Stimulated activated CD4-positive, alpha-beta T cell treated with anti-CD3 and anti-CD28 coated beads, Interleukin-1b, Interleukin-23, amount 100 ng/mL, for 4 hours (primary cell): ENCODE measurements around the gene NEDD4L.

Source experiments
- DNase-seq, 2 donors: peaks; one replicate each; pipeline ENCODE4 v3.0.0-alpha.2; 2020; ENCODE audit warnings: low read depth in 2 of 2

NEDD4L gene

GRCh38 chr18:58095222-58095621 lies 51.2 kb downstream of the NEDD4L start:
- no peak for DNase-seq

- no peak for DNase-seq
Measured at GRCh38 chr18:58095655-58096054, 51.6 kb downstream of the NEDD4L start.

- no peak for DNase-seq
Measured at GRCh38 chr18:58096658-58097057, 52.6 kb downstream of the NEDD4L start.

GRCh38 chr18:58097121-58097906 lies 53.3 kb downstream of the NEDD4L start:
- DNase-seq, result no peak

- DNase-seq, result no peak
Measured at GRCh38 chr18:58097907-58098166, 53.8 kb downstream of the NEDD4L start.

GRCh38 chr18:58098706-58099105 lies 54.7 kb downstream of the NEDD4L start:
- DNase-seq, result no peak

DNA sequence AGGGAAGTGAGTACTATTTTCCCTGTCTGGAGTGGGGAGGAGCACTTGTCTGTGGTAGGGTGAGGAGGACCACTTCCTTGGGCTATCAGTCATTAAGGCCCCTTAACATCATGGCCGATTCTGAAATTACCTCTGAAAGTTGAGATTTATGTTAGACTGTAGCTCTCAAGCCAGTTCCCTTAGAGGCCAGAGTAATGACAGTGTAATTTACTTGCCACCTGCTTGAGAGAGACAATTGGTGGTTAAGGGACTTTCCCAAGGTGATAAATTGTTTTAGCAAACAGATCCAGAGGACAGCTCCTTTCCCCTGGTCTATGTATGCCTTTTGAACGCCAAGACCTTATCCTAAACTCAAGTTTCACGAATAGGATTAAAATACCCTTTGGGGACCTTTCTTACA lies 56.1 kb downstream of the NEDD4L start:
- DNase-seq, result no peak

- no peak for DNase-seq
Measured at GRCh38 chr18:58101291-58101794, 57.3 kb downstream of the NEDD4L start.

- no peak for DNase-seq
Measured at GRCh38 chr18:58102018-58102417, 58.0 kb downstream of the NEDD4L start.

DNA sequence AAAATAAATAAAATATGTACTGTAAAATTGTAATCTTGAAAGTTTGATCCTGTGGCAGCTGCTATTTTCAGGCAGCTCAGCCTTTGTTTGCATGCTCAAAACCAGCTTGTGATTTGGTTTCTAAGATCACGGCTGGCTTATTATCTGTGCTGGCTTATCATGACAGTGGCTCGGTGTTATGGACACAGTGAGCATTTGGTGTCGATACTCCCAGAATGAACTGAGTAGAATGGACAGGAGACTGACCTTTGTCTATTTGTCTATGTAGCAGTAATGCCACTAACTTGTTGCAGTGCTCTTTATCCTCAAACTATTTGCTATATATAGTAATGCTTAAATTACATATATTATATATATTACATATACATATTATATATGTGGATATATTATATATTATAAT lies 58.8 kb downstream of the NEDD4L start:
- no peak for DNase-seq

DNA sequence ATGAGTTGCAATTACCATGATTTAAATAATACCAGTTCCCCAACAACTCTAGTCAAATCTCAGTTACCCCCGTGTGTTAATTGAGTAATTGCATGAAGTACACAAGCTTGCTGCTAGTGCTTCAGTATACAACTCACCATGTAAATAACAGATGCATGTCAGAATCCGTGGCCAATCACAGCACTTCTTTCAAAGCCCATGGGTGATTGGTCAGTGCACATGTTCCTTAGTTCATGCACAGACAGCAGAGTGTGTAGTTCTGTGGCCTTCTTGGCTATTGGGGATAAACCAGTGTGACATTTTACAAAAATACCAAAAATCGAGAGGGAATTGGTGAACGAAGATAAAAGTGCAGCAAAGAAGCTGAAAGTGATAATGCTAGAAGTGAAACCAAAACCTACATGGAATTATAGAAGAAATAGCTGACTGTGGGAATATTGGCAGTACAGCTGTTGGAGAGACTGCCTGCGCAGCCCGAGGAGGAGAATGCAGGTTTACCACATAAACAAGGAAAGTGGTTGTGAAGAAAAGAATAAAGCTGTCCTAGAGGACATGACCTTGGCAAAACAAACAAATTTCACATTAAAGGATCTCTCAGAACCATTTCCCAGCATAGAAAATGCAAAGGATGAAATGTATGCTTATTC lies 59.4 kb downstream of the NEDD4L start:
- DNase-seq, result no peak

DNA sequence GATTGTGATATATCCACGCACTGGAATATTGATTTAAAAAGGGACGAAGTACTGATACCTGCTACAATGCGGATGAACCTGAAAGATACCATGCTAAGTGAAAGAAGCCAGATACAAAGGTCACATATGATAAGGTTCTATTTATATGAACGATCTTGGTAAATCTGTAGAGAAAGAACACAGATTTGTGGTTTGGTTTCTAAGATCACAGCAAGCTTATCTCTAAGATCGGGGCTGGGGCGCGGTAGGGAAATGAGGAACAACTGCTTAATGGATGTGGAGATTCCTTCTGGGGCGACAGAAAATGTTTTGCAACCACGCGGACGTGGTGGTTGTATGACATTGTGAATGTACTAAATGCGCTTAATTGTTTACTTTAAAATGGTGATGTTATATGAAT lies 60.1 kb downstream of the NEDD4L start:
- no peak for DNase-seq

DNA sequence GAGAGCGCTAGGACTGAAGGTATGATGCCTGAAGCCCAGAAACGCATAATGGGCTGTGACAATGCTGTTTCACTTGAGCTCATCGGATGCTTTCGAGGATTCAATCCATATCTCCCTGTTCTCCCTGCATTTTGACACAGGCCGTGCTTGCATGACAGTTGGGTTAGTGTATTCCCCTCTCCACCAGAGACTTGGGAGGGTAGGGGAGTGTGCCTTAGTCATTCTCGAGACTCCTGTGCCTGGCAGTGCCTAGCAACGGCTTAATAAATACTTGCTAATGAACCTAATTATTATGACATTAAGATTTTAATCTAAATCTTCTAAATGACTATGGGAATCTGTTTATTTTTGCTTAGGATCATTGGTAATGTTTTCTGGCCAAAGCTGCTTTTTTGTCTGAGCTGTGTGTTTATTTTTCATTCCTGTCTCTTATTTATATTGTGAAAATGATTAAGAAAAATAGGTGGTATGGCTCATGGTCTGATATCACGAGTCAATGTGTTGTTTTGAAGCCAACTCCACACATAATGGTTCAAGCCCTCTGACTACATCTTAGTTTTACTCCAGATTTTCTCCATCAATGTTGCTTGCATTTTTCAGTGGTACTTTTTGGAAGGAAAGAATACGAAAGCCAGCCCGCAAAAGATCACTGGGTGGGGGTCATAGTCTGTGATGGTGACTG lies 61.3 kb downstream of the NEDD4L start:
- DNase-seq, result no peak

DNA sequence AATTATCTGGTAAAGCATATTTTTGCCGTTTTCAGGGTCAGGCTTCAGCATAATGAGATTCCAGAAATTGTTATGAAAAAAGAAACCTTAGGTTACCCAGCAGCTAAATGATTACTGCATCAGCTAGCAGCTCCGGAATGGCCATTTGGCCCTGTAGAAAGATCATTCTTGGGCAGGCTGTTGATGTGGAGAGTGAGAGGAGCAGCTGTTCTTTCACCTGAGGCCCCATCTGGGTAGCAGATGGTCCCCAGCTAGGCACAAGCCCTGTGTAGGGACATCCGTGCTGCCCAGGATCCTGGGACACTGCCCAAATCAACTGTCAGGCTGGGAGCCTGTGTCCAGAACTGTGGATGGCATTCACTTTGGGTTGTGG lies 61.8 kb downstream of the NEDD4L start:
- no peak for DNase-seq

DNA sequence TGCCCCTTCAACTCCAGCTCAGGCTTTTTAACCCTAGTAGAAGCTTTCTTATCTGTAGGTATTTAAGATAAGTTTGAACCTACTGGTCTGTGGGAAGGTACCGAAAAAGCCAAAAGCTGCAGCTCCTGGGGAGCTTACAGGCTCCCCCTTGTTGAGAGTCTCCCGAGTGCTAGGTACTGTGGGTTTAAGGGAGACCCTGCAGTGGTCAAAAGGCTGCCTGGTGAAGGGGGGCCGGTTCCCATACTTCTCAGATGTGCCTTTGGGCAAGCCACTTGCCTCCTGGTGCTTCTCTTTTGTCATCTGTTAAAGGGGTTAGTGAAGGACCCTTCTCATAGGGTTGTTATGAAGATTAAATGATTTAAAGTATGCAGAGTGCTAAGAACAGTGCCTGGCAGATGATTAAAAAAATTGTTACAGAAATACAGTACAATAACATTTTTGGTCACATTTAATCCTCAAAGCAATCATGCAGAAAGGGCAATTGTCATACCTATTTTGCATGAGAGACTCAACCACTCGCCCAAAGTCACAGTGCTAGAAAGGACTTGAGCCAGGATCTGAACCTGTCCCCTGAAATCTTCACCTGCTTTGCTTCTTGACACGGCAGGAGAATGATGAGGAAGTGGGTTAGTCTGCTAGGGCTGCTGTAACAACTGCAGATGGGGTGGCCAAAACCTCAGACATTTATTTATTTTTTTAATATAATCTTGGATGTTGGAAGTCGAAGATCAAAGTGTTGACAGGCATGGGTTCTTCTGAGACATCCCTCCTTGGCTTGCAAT lies 62.5 kb downstream of the NEDD4L start:
- no peak for DNase-seq

DNA sequence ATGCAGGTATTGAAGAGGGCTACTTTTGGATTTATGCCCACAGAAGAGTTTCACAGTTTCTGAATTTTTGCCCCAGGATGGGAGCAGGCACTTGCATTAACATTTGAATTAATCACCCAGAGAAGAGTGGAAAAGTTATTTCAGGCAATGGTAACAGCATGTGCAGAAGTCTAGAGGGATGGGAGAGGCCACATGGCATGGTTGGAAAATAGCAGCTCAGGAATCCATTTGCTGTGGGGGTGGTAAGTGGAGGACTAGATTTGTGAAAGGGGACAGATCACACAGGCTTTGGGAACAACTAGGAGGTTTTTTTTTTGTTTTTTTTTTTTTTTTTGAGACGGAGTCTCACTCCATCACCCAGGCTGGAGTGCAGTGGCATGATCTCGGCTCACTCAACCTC lies 65.2 kb downstream of the NEDD4L start:
- DNase-seq, result no peak

GRCh38 chr18:58110398-58110797 lies 66.4 kb downstream of the NEDD4L start:
- no peak for DNase-seq

- no peak for DNase-seq
Measured at GRCh38 chr18:58112174-58112573, 68.1 kb downstream of the NEDD4L start.

- no peak for DNase-seq
Measured at GRCh38 chr18:58113337-58113736, 69.3 kb downstream of the NEDD4L start.

- DNase-seq, result no peak
Measured at GRCh38 chr18:58114766-58115165, 70.7 kb downstream of the NEDD4L start.

DNA sequence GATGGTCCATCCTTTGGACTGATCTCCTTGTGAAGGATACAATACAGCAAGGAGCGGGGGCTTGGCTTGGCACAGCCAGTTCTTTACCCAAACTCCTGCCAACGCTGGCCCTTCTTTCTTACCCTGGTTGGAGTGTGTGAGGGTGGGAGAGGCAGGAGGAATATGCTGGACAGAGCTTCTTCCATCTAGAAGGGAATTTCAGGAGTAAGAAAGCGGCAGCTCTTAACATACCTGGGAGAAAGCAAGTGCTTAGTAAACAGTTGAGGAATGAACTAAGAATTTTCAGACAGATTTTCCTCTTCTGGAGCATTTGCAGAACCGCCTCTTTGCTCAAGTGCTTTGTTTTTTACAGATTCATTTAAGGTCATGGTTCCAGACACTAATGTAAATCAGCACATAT lies 72.8 kb downstream of the NEDD4L start:
- no peak for DNase-seq

DNA sequence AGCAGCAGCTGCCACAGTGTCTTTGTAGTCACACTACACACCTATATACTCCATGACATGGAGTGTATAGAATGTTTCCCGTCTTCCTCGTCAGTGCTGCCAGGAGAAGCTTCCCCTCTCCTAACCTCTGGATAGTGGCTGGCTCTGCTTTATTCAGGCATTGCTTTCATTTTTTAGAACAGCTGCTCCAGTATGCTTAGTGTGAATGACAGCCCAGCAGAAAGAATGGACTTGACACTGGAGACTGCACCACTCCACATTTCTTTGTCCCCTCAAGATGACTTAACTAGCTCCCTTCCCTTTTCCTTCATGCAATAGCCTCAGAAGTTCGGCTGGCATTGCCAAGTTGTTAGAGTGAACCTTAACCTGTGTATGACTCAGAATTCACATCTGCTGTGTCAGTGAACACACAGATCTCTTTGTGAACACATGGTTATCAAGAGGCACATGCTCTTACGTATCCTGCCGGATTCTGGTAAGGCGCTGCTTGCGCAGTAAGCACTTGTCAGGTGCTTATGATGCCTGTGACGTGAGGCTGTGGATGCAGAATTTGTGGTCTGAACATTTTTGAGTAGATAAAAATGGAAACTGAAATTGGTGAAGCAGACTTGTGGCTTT lies 73.9 kb downstream of the NEDD4L start:
- DNase-seq, result no peak
